Measurements from ENCODE around the gene C2orf92. TPM values are rescaled to one million over a fixed set of nuclear protein-coding genes. Genes with fewer than 3 reads are reported as not detected.

The C2orf92 gene
- total RNA-seq, 1 donor from 2014 or later = 3.3 TPM

GRCh38 chr2:97653874-97654273 is 15.6 kb upstream of the C2orf92 start:
- H2AFZ ChIP-seq (replicated peaks) = no peak overlapping the region

GRCh38 chr2:97654309-97654708 is 15.2 kb upstream of the C2orf92 start:
- Mint-ChIP-seq H3K27me3 (ENCODE audit: insufficient read depth, low read depth) (peaks cover 3% of the 10 kb centered on the region), H3K9me3 (peaks cover 17% of the 10 kb centered on the region), H3K4me3 (no peak overlapping the region), H3K36me3 (peaks cover 35% of the 10 kb centered on the region), H3K4me1 (no peaks in the 10 kb centered on the region), H3K27ac (no peak overlapping the region)
- Histone ChIP-seq H3K4me2 (no peak overlapping the region), H3K27ac (no peak overlapping the region), H3K4me3 (no peak overlapping the region), H3K27me3 (no peaks in the 10 kb centered on the region), H3K9me3 (ENCODE audit: low read depth) (no peaks in the 10 kb centered on the region), H3K36me3 (peaks cover 2% of the 10 kb centered on the region), H3K79me2 (ENCODE audit: low read depth) (no peaks in the 10 kb centered on the region), H3K4me1 (no peaks in the 10 kb centered on the region), H3K9ac (no peak overlapping the region), H2AFZ (replicated peaks) (no peak overlapping the region), H3F3A (ENCODE audit: low read depth) (peaks cover 9% of the 10 kb centered on the region), H4K20me1 (ENCODE audit: low read depth) (no peaks in the 10 kb centered on the region)
- DNase-seq (ENCODE audit: low spot score) = no peak
- TF ChIP-seq EZH2phosphoT487 (IDR thresholded peaks at IDR 0.05) (no peak), EZH2 (IDR thresholded peaks at IDR 0.05) (no peak)
- TF ChIP-seq, protein P1, sequence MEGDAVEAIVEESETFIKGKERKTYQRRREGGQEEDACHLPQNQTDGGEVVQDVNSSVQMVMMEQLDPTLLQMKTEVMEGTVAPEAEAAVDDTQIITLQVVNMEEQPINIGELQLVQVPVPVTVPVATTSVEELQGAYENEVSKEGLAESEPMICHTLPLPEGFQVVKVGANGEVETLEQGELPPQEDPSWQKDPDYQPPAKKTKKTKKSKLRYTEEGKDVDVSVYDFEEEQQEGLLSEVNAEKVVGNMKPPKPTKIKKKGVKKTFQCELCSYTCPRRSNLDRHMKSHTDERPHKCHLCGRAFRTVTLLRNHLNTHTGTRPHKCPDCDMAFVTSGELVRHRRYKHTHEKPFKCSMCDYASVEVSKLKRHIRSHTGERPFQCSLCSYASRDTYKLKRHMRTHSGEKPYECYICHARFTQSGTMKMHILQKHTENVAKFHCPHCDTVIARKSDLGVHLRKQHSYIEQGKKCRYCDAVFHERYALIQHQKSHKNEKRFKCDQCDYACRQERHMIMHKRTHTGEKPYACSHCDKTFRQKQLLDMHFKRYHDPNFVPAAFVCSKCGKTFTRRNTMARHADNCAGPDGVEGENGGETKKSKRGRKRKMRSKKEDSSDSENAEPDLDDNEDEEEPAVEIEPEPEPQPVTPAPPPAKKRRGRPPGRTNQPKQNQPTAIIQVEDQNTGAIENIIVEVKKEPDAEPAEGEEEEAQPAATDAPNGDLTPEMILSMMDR (IDR thresholded peaks at IDR 0.05) = no peak

More at GRCh38 chr2:97653874-97654273, 15.6 kb upstream of the C2orf92 start:
- peaks cover 17% of the 10 kb centered on the region for H3K9me3 Mint-ChIP-seq
- no peak overlapping the region for H3K9ac ChIP-seq
- no peaks in the 10 kb centered on the region for H3K27me3 ChIP-seq
- no peak for DNase-seq (ENCODE audit: low spot score)
- no peaks in the 10 kb centered on the region for H4K20me1 ChIP-seq (ENCODE audit: low read depth)
- no peak overlapping the region for H3K4me3 Mint-ChIP-seq
- no peak overlapping the region for H3K27ac Mint-ChIP-seq
- no peak overlapping the region for H3K4me2 ChIP-seq
- H3K9me3 ChIP-seq (ENCODE audit: low read depth) = no peaks in the 10 kb centered on the region
- H3K4me1 Mint-ChIP-seq = no peaks in the 10 kb centered on the region
- peaks cover 3% of the 10 kb centered on the region for H3K27me3 Mint-ChIP-seq (ENCODE audit: insufficient read depth, low read depth)
- no peaks in the 10 kb centered on the region for H3K4me1 ChIP-seq
- TF ChIP-seq EZH2phosphoT487 (IDR thresholded peaks at IDR 0.05) = no peak
- TF ChIP-seq, protein P1 (IDR thresholded peaks at IDR 0.05) = no peak
- TF ChIP-seq EZH2 (IDR thresholded peaks at IDR 0.05) = no peak
- H3K79me2 ChIP-seq (ENCODE audit: low read depth) = no peaks in the 10 kb centered on the region
- H3K36me3 Mint-ChIP-seq = peaks cover 38% of the 10 kb centered on the region
- peaks cover 9% of the 10 kb centered on the region for H3F3A ChIP-seq (ENCODE audit: low read depth)
- H3K36me3 ChIP-seq = peaks cover 2% of the 10 kb centered on the region
- H3K4me3 ChIP-seq = no peak overlapping the region
- H3K27ac ChIP-seq = no peak overlapping the region

- Histone ChIP-seq H2AFZ (replicated peaks) (no peak overlapping the region), H3K27me3 (no peaks in the 10 kb centered on the region), H3K9ac (no peak overlapping the region), H3K4me3 (no peak overlapping the region), H3K79me2 (ENCODE audit: low read depth) (no peaks in the 10 kb centered on the region), H3K36me3 (peaks cover 2% of the 10 kb centered on the region), H3F3A (ENCODE audit: low read depth) (peaks cover 9% of the 10 kb centered on the region), H3K9me3 (ENCODE audit: low read depth) (no peaks in the 10 kb centered on the region), H3K4me1 (no peaks in the 10 kb centered on the region), H3K27ac (no peak overlapping the region), H4K20me1 (ENCODE audit: low read depth) (peaks cover 1% of the 10 kb centered on the region), H3K4me2 (no peak overlapping the region)
- Mint-ChIP-seq H3K27ac (no peak overlapping the region), H3K9me3 (peaks cover 17% of the 10 kb centered on the region), H3K4me3 (no peak overlapping the region), H3K4me1 (no peaks in the 10 kb centered on the region), H3K36me3 (peaks cover 31% of the 10 kb centered on the region), H3K27me3 (ENCODE audit: insufficient read depth, low read depth) (peaks cover 5% of the 10 kb centered on the region)
- no peak for DNase-seq (ENCODE audit: low spot score)
- TF ChIP-seq, protein P1 (IDR thresholded peaks at IDR 0.05) = no peak
- no peak for TF ChIP-seq EZH2 (IDR thresholded peaks at IDR 0.05)
- TF ChIP-seq EZH2phosphoT487 (IDR thresholded peaks at IDR 0.05) = no peak
These were observed 14.7 kb upstream of the C2orf92 start for GRCh38 chr2:97654791-97655190.

Data from neural progenitor cell (in vitro differentiated cells).